Heart left ventricle (tissue), 16 donors: ENCODE data around the gene RXRA. TPM values are rescaled to one million over a fixed set of nuclear protein-coding genes. Genes with fewer than 3 reads are reported as not detected.

Source experiments
- ATAC-seq, 4 donors: fragments of 200-7000 bp; cut with Tn5 transposase; one replicate each; pipeline ENCODE4 v1.9.1; 2020 to 2022; ENCODE audit warnings: moderate library complexity in 4 of 4, mild to moderate bottlenecking in 3 of 4, moderate number of reproducible peaks in 1 of 4
- DNase-seq, 5 donors: peaks; one replicate each; pipeline ENCODE4 v3.0.0-alpha.2; 2020
- H3K27ac ChIP-seq, 12 donors: fragments of 200-600 bp; sonication (generic) in 4 of 12; one replicate each; pipeline versions ENCODE4 v1.5.0 to v1.8.0; 2016 to 2022; ENCODE audit warnings: mild to moderate bottlenecking in 2 of 12
- H3K27me3 ChIP-seq, 9 donors: fragments of 200-600 bp; sonication (generic) in 2 of 9; one replicate each; pipeline versions ENCODE4 v1.5.1 to v1.8.0; 2016 to 2022; ENCODE audit warnings: mild to moderate bottlenecking in 3 of 9
- H3K36me3 ChIP-seq, 9 donors: fragments of 200-600 bp; sonication (generic) in 2 of 9; one replicate each; pipeline versions ENCODE4 v1.5.0 to v1.8.0; 2018 to 2022; ENCODE audit warnings: mild to moderate bottlenecking in 2 of 9
- H3K4me1 ChIP-seq, 12 donors: fragments of 200-600 bp; sonication (generic) in 4 of 12; one replicate each; pipeline versions ENCODE4 v1.5.0 to v1.8.0; 2016 to 2022; ENCODE audit warnings: mild to moderate bottlenecking in 3 of 12
- H3K4me3 ChIP-seq, 12 donors: fragments of 200-600 bp; sonication (generic) in 4 of 12; one replicate each; pipeline versions ENCODE4 v1.5.0 to v1.8.0; 2017 to 2022; ENCODE audit warnings: mild to moderate bottlenecking in 9 of 12, moderate library complexity in 4 of 12
- H3K9me3 ChIP-seq, 12 donors: fragments of 200-600 bp; sonication (generic) in 4 of 12; one replicate each; pipeline versions ENCODE4 v1.5.0 to v1.8.0; 2016 to 2022; ENCODE audit warnings: mild to moderate bottlenecking in 1 of 12
- CTCF ChIP-seq, 12 donors: fragments of 200-600 bp; sonication (generic) in 4 of 12; IDR thresholded peaks; one replicate each; pipeline versions ENCODE4 v1.5.0 to v1.8.0; 2018 to 2022; ENCODE audit warnings: antibody characterized with exemption in 12 of 12, mild to moderate bottlenecking in 5 of 12
- POLR2A ChIP-seq, 2 donors: fragments of 450-650 bp; IDR thresholded peaks; one replicate each; pipeline ENCODE4 v1.6.1; 2017; ENCODE audit warnings: antibody characterized with exemption in 2 of 2, mild to moderate bottlenecking in 2 of 2, moderate library complexity in 2 of 2
- WGBS, 4 donors: extraction: QIAGEN DNeasy Blood & Tissue Kit in 2 of 4; methylation state at CpG; one replicate each; pipeline versions ENCODE4 v1.1.5 to v1.1.7; 2013 to 2018; 5-methylcytosine and 5-hydroxymethylcytosine counted together
- intact Hi-C, 10 donors: fragments of 100-400 bp; cut with DNase I; formaldehyde crosslinking; loops; one replicate each; pipeline versions ENCODE4 v1.11.1 to v1.14.2; 2022
- polyA plus RNA-seq, 2 donors: library from polyadenylated mRNA; stranded (reverse); fragments of 200-250 nt; gene quantifications; one replicate each; pipeline ENCODE4 v1.2.3, GENCODE V29; 2013
- total RNA-seq, 9 donors: library from RNA; depleted of rRNA in 2 of 9; stranded (reverse); fragments of >200 nt in 2 of 9; fragmentation: NEBNext Ultra II Directional in 3 of 9; extraction: Animal tissue kit (Norgen Biotek cat#: 25700) in 3 of 9; gene quantifications; one replicate each; pipeline versions ENCODE4 v1.1.0 to v1.2.4, GENCODE V29; 2016 to 2023
- donor health status: ischemic (EF 13 %, LVEDD 7.1; RV severe dilation, severe dysfunction).
- donor health status: healthy with polysubstance abuse.
- donor health status: DM: no; HTN: yes; CAD: no.
- donor health status: DM: no; HTN: no; CAD: no.
- donor health status: ischemic (EF 25% LVEDD 6.9; RV normal size, moderate dysfunction).
- donor health status: ischemic (EF 25% LVEDD 5.7; RV mildly dilated, moderate dysfunction).
- donor health status: healthy.
- donor health status: DM: yes; HTN: yes; CAD: no.
- donor health status: ischemic (EF 35%, LVEDD 5.7; RV mildly dilated, moderate dysfunction).
- donor health status: nonischemic (EF 11% LVEDD 7.7; RV severe dilation, severe dysfunction).
- donor health status: DM: yes; HTN: yes; CAD: no.
- donor health status: PGD.
- donor health status: ischemic (EF 29% LVEDD 5.4; RV normal size, mild dysfunction).
- donor health status: nonischemic (EF 23%, LVEDD 6.1; RV moderate dilation, normal function).

RXRA gene
- total and polyA plus RNA-seq, 11 donors = 45.5 to 87.9 (median 54.9) TPM

- Histone ChIP-seq H3K4me1 (peaks cover 57 to 100% (median 99%) of the 10 kb centered on the region in 12 donors), H3K27ac (peak overlapping the region in 11 of 12 donors; percentile 11 to 95 (median 76)), H3K9me3 (no peaks in the 10 kb centered on the region), H3K4me3 (peak overlapping the region in 1 of 12 donors; percentile 9), H3K36me3 (no peaks in the 10 kb centered on the region), H3K27me3 (no peaks in the 10 kb centered on the region)
- DNase-seq (peak in 3 of 5 donors; percentile 69 to 80 (median 74)), ATAC-seq (peak; percentile 21 to 54 (median 33))
- WGBS, 4 donors = 21 to 26% (median 24%) methylated on average over 11 of the region's 11 CpGs; no CpG with 5 or more reads in 1 of the 4 donors
- intact Hi-C loops = loop anchor here in 5 of 10 donors (5.0 to 10.0 kb wide), 4 partner anchors 37 to 56 kb away; no protein-coding TSS in a partner anchor
- TF ChIP-seq POLR2A (IDR thresholded peaks at IDR 0.05) = no peak
- TF ChIP-seq CTCF (IDR thresholded peaks at IDR 0.05) = no peak
Observed at GRCh38 chr9:134378901-134379338, 52.7 kb downstream of the RXRA start.

GRCh38 chr9:134379831-134380365, 53.6 kb downstream of the RXRA start:
- WGBS, 4 donors = 75 to 87% (median 84%) methylated on average over 4 to 21 of the region's 21 CpGs
- Histone ChIP-seq H3K36me3 (no peaks in the 10 kb centered on the region), H3K27ac (peak overlapping the region in 10 of 12 donors; percentile 44 to 95 (median 78)), H3K27me3 (no peaks in the 10 kb centered on the region), H3K4me1 (peaks cover 50 to 100% (median 99%) of the 10 kb centered on the region in 12 donors), H3K4me3 (no peak overlapping the region), H3K9me3 (no peaks in the 10 kb centered on the region)
- DNase-seq = no peak
- intact Hi-C loops = loop anchor here in 6 of 10 donors (2.0 to 10.0 kb wide), 6 partner anchors 38 to 55 kb away; no protein-coding TSS in a partner anchor
- no peak for TF ChIP-seq POLR2A (IDR thresholded peaks at IDR 0.05)
- TF ChIP-seq CTCF (IDR thresholded peaks at IDR 0.05) = no peak
- ATAC-seq = no peak

- TF ChIP-seq POLR2A (IDR thresholded peaks at IDR 0.05) = no peak
- TF ChIP-seq CTCF (IDR thresholded peaks at IDR 0.05) = no peak
- no peak overlapping the region for H3K4me3 ChIP-seq
- intact Hi-C loops = loop anchor here in 2 of 10 donors (2.0 to 10.0 kb wide), 2 partner anchors 46 to 50 kb away; no protein-coding TSS in a partner anchor
- ATAC-seq = no peak
- H3K27ac ChIP-seq = no peak overlapping the region
- H3K36me3 ChIP-seq = no peaks in the 10 kb centered on the region
- H3K4me1 ChIP-seq = peaks cover 52 to 100% (median 99%) of the 10 kb centered on the region in 12 donors
- H3K9me3 ChIP-seq = no peaks in the 10 kb centered on the region
- H3K27me3 ChIP-seq = no peaks in the 10 kb centered on the region
- WGBS, 4 donors = 79 to 90% (median 84%) methylated on average over 6 to 16 of the region's 16 CpGs
- no peak for DNase-seq
Observed at GRCh38 chr9:134380542-134381271, 54.5 kb downstream of the RXRA start.

GRCh38 chr9:134381272-134381661, 55.0 kb downstream of the RXRA start:
- 89 to 94% (median 92%) methylated on average over 7 of the region's 7 CpGs for WGBS, 4 donors
- no peaks in the 10 kb centered on the region for H3K9me3 ChIP-seq
- H3K4me1 ChIP-seq = peaks cover 49 to 100% (median 99%) of the 10 kb centered on the region in 12 donors
- no peaks in the 10 kb centered on the region for H3K36me3 ChIP-seq
- TF ChIP-seq POLR2A (IDR thresholded peaks at IDR 0.05) (no peak), CTCF (IDR thresholded peaks at IDR 0.05) (no peak)
- DNase-seq (no peak), ATAC-seq (no peak)
- H3K4me3 ChIP-seq = no peak overlapping the region
- H3K27ac ChIP-seq = peak overlapping the region in 1 of 12 donors; percentile 32
- no peaks in the 10 kb centered on the region for H3K27me3 ChIP-seq
- intact Hi-C loops = loop anchor here in 2 of 10 donors (2.0 to 10.0 kb wide), 2 partner anchors 46 to 50 kb away; no protein-coding TSS in a partner anchor
